Stimulated activated CD4-positive, alpha-beta T cell treated with anti-CD3 and anti-CD28 coated beads, Interleukin-15, amount 100 ng/mL, for 24 hours (primary cell): Measurements from ENCODE around the gene HMOX2.

Experiments used
- DNase-seq: peaks from one replicate; pipeline ENCODE4 v3.0.0-alpha.2; 2020

Gene HMOX2

DNA sequence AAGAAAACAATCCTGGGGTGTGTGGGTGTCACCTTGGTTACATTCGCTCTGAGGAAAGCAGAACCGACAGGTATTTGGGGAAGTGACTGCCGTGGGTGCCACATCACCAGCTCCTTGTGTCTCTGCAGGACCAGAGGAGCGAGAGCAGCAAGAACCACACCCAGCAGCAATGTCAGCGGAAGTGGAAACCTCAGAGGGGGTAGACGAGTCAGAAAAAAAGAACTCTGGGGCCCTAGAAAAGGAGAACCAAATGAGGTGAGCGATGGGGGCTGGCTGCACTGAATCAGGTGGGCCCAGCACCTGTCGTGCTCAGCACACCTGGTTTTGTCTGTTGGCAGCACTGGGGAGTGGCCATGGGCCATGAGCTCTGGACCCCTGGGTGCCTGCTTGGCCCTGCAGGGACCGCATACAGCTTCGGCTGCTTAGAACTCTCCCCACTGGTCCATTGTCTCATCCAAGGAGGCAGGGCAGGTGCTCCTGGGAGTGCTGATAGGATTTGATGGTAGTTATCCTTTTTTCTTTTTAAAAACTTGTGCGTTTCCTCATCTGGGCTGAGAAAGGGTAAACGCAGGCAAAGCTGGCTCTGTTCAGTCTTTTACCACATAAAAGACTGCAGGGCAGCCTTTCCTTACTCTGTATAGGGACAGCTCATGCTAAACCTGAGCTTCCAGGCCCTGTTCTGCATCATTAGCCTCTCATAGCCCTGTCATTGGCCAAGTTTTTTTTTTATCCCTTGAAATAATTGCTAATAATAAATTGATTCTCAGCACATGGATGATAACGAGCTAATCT, 29.4 kb downstream of the HMOX2 start:
- peak; percentile 74 for DNase-seq

DNA sequence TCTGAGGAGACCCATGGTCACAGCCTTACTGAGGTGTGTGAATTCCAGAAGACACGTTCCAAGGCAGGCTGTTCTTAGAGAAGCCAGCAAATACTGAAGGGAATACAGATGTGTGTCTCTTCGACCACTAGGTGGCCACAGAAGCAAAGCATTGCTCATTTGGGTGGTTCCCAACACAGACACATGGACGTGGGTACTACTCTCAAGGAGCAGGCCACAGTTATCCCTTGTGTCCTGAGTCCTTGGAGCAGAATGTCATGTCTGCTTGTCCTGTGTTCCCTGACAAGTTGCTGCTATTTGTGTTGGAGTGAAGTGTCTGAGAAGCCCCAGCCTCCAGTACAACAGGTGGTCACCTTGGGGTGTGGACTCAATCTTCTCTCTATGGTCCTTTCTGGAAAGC, 30.3 kb downstream of the HMOX2 start:
- DNase-seq: peak; percentile 65

DNA sequence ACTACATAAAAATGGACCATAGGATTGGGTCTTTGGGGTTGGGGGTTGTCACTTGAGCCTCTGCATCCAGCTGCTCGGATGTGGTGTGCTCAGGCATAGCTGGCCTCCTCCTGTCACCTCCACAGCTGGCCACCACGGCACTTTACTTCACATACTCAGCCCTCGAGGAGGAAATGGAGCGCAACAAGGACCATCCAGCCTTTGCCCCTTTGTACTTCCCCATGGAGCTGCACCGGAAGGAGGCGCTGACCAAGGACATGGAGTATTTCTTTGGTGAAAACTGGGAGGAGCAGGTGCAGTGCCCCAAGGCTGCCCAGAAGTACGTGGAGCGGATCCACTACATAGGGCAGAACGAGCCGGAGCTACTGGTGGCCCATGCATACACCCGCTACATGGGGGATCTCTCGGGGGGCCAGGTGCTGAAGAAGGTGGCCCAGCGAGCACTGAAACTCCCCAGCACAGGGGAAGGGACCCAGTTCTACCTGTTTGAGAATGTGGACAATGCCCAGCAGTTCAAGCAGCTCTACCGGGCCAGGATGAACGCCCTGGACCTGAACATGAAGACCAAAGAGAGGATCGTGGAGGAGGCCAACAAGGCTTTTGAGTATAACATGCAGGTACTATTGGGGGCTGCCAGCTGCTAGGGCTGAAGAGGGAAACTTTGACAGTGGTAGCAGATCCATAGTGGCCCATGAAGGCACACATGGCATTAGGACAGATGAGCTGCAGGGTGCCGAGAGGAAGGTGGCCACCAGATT, 31.6 kb downstream of the HMOX2 start:
- no peak for DNase-seq

DNA sequence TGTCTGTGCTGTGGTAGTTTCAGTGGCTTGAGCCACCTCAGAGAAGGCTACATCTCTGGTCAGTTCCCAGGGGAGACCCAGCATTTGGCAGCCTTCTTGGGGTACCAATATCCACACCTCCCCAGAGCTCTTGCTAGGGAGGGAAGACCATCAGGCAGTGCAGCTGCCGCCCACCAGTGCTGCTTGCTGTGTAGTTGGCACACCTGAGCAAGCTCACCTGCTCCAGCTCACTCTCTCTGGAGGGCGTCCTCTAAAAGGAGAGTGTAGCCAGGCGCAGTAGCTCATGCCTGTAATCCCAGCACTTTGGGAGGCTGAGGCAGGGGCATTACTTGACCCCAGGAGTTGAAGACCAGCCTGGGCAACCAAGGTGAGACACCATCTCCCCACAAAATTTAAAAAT, 32.6 kb downstream of the HMOX2 start:
- no peak for DNase-seq

DNA sequence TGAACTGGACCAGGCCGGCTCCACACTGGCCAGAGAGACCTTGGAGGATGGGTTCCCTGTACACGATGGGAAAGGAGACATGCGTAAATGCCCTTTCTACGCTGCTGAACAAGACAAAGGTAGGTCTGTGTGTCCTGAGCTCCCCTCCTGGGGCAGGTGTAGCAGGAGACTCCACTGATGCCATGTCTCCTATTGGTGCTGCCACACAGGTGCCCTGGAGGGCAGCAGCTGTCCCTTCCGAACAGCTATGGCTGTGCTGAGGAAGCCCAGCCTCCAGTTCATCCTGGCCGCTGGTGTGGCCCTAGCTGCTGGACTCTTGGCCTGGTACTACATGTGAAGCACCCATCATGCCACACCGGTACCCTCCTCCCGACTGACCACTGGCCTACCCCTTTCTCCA, 33.2 kb downstream of the HMOX2 start:
- no peak for DNase-seq

DNA sequence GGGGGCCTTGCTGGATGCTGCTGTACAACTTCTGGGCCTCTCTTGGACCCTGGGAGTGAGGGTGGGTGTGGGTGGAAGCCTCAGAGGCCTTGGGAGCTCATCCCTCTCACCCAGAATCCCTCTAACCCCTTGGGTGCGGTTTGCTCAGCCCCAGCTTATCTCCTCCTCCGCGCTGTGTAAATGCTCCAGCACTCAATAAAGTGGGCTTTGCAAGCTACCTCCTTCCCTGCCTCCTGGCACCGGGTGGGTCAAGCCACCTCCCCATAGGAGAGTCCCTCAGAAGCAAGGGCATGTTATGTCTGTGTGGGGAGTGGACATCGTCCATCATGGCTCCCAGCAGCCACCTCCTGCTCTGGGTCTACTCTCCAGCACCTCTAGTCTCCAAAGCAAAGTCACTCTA, 33.9 kb downstream of the HMOX2 start:
- DNase-seq: no peak

DNA sequence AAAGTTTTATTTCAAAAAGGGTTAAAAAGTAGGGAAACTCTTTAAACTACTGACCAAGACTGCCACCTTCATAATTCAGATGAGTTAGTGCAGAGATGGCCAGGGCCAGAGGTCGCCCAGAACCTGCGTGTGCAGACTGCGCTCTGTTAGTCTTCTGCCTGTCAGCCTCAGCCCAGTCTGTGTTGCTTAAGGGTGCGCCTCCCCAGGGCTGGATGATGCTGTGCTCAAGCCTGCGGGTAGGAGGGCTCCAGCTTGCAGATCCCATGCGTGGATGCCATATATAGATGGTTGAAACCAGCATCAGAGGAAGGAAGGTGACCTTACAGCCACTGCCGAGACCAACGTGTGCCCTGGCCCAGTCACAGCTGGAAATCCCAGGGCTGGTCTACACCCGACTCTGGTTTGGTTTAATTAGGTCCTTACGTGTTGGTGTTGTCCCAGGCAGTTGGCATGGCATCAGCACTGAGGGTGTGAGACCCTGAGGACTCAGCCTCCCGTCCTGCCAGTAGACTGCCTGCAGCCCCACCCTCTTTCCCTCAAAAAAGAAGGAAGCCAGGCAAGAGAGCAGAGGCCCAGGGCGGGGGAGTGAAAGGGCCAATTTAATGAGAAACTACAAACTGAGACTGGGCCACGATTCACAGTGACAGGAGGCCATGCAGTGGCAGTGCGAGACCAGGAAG, 34.7 kb downstream of the HMOX2 start:
- DNase-seq: no peak

DNA sequence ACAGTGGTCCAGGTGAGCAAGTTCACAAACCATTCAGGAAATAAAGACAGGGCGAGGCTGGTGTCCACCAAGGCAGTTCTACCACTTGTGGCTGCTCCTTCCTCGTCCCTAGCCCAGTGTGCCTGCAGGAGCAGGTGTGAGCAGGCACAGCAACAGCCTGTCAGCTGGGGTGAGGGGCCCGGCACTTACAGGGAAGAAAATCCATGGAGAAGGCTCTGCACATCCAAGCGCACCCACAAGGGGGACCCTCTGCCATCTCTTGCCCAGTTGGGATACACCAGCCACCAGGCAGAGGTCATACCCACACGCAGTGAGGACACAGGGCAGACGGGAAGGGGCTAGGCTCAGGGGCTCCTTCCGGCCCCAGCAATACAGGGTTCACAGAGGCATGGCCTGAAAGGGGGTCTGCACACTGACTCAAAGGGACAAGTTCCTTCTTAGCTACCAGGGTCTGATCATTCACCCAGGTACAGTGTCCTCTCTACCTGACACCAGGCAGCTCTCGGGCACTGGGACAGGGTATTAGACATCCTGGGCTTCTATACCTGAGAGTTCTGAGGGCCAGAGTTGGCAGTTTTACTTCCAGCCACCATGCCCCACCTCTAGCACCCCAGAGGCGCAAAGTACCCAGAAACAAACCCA, 35.4 kb downstream of the HMOX2 start:
- DNase-seq: peak; percentile 46

DNA sequence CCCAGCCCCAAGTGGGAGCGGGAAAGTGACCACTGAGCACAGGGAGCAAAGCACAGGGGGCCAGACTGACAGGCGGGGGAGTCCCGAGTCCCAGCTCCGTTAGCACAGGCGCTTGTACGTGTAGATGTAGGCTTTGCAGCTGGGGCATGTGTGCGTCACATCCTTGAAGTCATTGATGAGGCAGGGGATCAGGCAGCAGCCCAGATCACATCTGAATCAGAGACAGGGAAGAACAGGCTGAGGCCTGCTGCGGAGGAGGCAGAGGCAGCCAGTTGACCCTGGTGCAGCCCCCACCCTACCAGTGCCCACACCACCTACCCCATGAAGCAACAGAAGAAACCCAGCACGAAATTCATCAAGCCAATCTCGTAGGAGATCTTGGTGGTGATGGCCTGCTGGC, 36.3 kb downstream of the HMOX2 start:
- no peak for DNase-seq

DNA sequence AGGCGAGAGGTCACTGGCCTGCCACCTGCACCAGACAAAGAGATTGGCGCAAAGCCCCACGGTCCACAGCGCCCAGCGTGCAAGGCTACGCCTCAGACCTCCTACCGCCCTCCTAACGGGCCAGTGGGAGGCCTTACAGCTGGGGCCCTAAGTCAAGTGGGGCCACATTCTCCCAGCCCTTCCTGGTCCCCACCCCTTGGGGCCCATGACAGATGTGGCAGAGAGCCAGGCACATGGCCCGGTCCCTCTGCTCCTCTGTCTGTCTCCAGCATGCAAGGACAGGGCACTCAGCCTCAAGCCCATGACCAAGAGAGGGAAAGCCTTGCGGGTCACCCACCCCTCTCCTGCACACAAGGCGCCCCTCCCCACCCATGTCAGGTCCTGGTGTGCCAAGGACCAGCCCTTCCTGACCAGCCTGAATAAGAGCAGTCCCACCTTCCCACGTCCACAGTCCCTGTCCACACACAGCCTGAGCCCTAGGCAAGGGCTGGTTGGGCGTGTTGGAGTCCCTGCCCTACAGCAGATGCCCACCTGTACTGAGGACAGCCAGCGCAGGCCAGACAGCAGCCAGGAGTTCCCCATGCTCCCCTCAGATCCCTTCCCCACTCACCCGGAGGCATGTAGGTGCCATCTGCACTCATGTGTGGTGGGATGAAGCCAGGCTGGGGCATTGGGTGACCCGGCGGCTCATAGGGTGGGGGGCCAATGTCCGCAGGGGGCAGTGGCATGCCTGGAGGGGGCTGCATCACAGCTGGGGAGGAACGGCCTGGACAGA, 37.1 kb downstream of the HMOX2 start:
- no peak for DNase-seq

DNA sequence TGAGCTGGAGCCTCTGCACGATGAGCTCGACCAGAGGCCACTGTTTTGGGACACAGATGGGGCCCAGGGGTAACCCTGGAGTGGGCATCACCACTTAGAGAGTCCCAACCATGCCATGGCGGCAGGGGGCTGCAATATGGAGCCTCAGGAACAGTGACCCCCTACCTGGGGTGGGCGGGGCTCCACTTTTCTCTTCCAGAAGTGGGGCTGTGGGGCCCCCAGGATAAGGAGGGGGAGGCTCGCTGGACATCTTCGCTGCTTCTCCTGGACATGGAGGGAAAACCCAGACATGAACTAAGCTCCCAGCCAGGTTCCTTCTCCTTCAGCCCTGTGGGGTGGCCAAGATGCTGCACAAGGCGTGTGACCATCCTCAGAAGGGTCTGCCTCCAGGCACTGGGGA, 37.7 kb downstream of the HMOX2 start:
- no peak for DNase-seq

DNA sequence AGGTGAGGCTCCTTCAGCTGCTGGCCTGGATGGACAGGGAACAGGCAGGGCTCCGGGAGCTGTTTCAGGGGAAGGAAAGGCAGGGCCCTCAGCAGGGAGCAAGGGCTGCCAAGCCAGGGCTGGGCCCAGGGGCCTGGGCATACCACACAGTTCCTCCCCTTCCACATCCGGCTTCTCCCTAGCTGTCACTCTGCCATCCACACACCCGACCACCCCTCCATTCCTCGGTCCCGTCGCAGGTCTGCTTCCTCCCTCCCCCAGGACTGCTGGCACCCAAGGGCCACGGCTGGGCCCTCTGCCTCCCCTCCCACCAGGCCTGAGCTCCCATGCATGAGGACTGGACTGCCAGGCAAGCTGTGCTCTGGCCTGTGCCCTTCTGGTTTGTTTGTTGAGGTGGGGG, 38.4 kb downstream of the HMOX2 start:
- no peak for DNase-seq

DNA sequence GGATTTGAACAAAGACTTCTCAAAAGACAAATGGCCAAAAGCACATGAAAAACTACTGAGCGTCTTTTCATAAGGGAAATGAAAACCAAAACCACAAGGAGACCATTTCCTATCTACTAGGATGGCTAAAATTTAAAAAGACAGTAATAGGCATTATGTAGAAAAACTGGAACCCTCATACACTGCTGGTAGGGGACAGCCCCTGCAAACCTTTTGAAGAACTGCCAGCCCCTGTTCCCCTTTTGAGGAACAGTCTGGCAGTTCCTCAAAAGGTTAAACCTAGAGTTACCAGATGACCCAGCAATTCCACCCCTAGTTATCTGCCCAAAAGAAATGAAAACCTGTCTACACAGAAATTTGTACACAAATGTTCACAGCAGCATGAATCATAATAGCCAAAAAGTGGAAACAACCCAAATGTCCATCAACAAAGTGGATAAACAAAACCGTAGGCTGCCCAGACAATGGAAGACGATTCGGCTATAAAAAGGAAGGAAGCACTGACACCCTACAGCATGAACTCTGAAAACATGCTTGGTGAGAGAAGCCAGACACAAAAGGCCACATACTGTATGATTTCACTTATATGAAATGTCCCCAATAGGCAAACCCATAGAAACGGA, 39.5 kb downstream of the HMOX2 start:
- DNase-seq: no peak

DNA sequence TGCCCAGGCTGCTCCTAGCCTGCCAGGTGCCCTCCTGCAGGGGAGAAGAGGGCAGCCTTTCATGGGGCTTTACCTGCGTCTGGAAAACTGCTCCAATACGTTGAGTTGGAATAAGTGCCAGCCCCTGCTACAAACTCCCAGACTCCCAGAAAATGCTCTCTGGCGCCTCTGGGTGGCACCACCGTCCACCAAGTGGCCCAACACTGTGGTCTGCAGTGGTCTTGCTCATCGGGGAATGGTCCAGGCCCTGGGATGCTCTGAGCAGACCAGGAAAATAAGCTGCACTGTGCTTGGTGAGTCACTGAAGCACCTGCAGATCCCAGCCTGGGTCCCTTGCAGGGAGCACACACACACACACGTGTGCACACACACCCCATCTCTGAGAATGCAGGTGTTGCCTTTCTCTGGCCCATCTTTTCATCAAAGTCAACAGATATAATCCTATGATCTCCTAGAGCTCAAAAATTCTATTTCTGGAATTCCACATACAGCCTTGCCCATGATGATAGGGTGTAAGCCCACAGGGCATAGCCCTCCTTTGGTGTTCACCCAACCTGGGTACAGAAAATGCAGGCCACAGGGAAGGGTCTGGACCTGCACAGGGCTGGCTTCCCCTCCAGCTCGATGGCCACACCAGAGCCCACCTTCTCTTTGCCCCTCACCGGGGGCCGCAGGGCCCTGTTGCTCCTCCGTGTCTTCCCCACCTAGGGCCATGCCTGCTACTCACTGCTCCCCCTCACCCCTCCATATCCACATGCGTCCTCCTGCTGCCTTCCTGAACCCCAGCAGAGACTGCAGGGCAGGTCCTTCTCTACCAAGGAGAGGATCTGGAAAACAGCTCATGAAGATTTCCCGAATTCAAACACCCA, 41.8 kb downstream of the HMOX2 start:
- peak; percentile 20 for DNase-seq

DNA sequence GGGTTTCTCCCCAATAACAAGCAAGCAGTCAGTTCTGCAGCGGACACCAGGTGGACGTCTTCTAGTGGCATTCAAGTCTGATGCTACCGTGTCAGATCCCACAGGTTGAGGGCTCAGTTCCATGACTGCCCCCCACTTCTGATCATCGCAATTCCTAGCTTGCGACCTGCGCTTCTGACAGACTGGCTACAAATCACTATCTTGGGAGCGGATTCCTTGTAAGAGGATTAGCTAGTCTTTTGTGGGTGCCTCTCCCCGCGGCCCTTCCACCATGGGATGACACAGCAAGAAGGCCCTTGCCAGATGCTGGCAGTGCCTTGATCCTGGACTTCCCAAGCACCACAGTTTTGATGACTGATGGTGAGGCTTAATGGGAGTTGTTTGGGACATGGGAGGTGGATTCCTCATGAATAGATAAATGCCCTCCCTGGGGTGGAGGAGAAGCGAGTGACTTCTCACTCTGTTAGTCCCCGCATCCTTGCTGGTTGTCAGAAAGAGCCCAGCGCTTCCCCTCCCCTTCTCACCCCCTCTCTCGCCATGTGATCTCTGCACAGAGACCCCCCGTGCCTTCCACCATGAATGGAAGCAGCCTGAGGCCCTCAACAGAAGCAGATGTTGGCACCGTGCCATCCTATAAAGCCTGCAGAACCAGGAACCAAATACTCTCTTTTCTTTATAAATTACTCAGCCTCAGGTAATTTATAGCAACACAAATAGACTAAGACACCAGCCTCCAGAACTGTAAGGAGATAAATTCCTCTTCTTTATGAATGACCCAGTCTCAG, 43.3 kb downstream of the HMOX2 start:
- DNase-seq: no peak

DNA sequence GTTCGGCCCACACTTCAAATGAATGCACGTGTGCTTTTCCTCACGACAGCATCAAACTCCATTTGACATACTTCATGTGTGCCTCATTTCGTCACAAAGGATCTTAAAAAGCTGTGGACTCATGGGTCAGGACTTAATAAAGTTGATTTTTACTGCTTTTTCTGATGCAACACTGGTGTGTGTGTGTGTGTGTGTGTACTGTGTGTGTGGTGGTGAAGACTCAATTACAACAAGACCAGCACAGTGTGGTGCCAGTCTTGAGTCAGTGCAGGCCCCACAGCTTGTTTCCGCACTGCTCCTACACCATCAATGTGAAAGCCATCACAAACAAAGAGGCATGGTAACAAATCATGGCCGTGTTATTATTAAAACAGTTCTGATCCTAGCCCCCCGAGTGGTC, 44.7 kb downstream of the HMOX2 start:
- DNase-seq: no peak

DNA sequence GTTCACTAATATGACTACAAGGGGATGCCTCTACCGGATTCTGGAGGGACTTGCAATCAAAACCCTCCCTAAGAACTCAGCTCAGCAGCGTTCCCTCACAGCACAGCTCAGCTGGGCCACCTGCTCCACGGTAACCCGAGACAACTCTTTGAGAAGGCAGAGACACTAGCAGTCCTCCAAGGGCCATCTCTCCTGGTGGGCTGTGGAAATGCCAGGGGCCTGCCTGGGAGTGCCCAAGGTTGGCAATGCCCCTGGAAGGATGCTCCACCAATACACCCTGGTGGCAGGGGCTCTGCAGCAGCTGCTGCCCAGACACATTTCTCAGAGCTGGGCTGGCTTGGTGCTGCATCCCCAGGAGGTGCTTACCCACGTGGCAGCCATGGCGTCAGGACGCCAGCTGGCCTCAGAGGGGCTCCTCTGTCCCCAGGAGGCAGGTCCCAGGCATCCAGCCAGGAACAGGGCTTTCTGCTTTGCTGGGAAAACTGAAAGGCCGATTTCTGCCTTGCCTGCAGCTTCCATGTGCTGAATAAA, 45.9 kb downstream of the HMOX2 start:
- DNase-seq: no peak

DNA sequence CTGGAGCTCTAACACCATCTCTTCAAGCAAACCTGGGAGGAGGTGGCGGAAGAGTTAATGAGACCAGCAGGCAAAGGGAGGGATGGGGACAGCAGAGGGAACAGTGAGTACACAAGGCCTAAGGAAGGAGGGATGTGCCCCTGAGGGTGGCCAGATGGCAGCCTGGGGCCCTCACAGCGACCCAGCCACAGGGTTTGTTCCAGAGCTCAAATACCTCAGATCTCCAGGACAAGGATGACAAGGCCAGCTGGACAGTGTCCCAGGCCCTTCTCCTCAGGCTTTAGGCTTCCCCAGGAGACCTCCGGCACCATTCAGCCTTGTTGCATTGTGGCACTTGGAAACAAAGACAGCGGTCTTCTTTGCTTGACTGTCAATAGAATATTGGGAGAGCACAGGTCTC, 47.5 kb downstream of the HMOX2 start:
- DNase-seq: no peak

DNA sequence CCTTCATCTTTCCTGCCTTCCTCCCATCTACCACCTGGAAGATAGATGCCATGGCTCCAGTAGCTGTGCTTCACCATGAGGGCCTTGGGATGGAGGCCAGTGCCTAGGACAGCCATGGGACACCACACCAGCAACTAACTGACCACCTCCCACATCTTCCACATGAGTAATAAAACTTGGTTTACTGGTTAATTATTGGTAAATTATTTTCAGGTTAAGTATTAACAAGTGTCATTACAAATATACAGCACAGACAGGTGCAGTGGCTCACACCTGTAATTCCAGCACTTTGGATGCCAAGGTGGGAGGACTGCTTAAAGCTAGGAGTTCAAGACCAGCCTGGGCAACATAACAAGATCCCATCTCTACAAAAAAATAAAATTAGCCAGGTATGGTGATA, 48.4 kb downstream of the HMOX2 start:
- DNase-seq: no peak

DNA sequence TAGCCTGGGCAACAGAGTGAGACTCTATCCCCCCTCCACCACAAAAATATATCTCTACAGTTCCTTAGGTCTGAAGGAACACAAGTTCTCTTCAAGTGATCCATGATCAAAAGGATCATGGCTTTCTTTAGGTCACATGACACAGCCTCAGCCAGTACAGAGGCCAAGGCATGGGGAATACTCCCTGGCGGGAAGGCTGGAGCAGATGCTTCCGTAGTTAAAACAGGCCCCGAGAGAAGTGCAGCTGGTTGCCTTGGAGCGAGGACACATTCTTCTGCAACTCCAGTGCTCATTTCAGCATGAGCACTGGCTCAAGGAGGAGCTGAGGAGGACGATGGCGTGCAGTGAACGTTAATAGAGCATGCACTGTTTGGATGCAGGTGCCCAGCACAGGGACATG, 48.9 kb downstream of the HMOX2 start:
- DNase-seq: no peak
